HepG2 (cell line): ENCODE measurements around the gene PTGIS. TPM values are rescaled to one million over a fixed set of nuclear protein-coding genes. Genes with fewer than 3 reads are reported as not detected.
A peak's percentile ranks its signal among the peaks of the same experiment; 100 is the strongest.

ENCODE experiments used
- BCL3 ChIP-seq: sonication (generic); formaldehyde crosslinking; IDR thresholded peaks from 2 replicates; pipeline ENCODE4 v1.5.1; 2020; ENCODE audit warnings: mild to moderate bottlenecking, missing genetic modification reagents, moderate library complexity
- CHCHD3 ChIP-seq: sonication (generic); formaldehyde crosslinking; IDR thresholded peaks from 2 replicates; pipeline ENCODE4 v1.8.0; 2022; ENCODE audit warnings: mild to moderate bottlenecking, missing genetic modification reagents, moderate library complexity
- CHD4 ChIP-seq: fragments of 200-600 bp; sonication (generic); IDR thresholded peaks from 2 replicates; pipeline ENCODE4 v1.7.0; 2017; ENCODE audit warnings: mild to moderate bottlenecking, low read length, borderline replicate concordance
- EEA1 ChIP-seq: sonication (generic); formaldehyde crosslinking; IDR thresholded peaks from 2 replicates; pipeline ENCODE4 v1.5.1; 2020; ENCODE audit warnings: mild to moderate bottlenecking, missing genetic modification reagents, borderline replicate concordance
- EZH2 ChIP-seq: conservative IDR thresholded peaks from 2 replicates; pipeline ENCODE4 v1.6.1; 2012; ENCODE audit warnings: mild to moderate bottlenecking, low read depth, low read length, moderate library complexity
- KLF6 ChIP-seq: IDR thresholded peaks from 2 replicates; pipeline ENCODE4 v1.8.0; 2016; ENCODE audit warnings: missing biosample characterization, missing genetic modification reagents
- MAFK ChIP-seq, 2 experiments: IDR thresholded peaks in 1 of 2; conservative IDR thresholded peaks in 1 of 2; 2 replicates each; pipeline ENCODE4 v1.6.1; 2011; ENCODE audit warnings: improper control_type of control experiment in 2 of 2, low read length in 2 of 2
- MEIS1 ChIP-seq: sonication (generic); formaldehyde crosslinking; IDR thresholded peaks from 2 replicates; pipeline ENCODE4 v1.9.0; 2021; ENCODE audit warnings: mild to moderate bottlenecking, missing genetic modification reagents, moderate library complexity, borderline replicate concordance
- NFYB ChIP-seq: sonication (generic); formaldehyde crosslinking; IDR thresholded peaks from 2 replicates; pipeline ENCODE4 v1.4.0; 2020; ENCODE audit warnings: missing genetic modification reagents
- PCBP1 ChIP-seq: fragments of 200-400 bp; formaldehyde crosslinking; IDR thresholded peaks from 2 replicates; pipeline ENCODE4 v1.6.1; 2017; ENCODE audit warnings: mild to moderate bottlenecking, low read depth, low read length, borderline replicate concordance
- SYNCRIP ChIP-seq: fragments of 200-400 bp; formaldehyde crosslinking; IDR thresholded peaks from 2 replicates; pipeline ENCODE4 v1.6.1; 2018; ENCODE audit warnings: mild to moderate bottlenecking, low read depth, low read length; ENCODE audit not compliant: insufficient read depth
- TIGD3 ChIP-seq: sonication (generic); formaldehyde crosslinking; IDR thresholded peaks from 2 replicates; pipeline ENCODE4 v1.5.1; 2020; ENCODE audit warnings: mild to moderate bottlenecking, missing genetic modification reagents, borderline replicate concordance
- ZNF10 ChIP-seq: sonication (generic); formaldehyde crosslinking; IDR thresholded peaks from 2 replicates; pipeline ENCODE4 v1.4.0; 2020; ENCODE audit warnings: mild to moderate bottlenecking, low read depth, missing genetic modification reagents, borderline replicate concordance
- ZNF3 ChIP-seq: IDR thresholded peaks from 2 replicates; pipeline ENCODE4 v1.7.0; 2017; ENCODE audit warnings: inconsistent platforms
- ZNF546 ChIP-seq: sonication (generic); formaldehyde crosslinking; conservative IDR thresholded peaks from 2 replicates; pipeline ENCODE4 v1.8.1; 2023; ENCODE audit warnings: mild to moderate bottlenecking, missing genetic modification reagents
- ZNF577 ChIP-seq: sonication (generic); formaldehyde crosslinking; IDR thresholded peaks from 2 replicates; pipeline ENCODE4 v1.4.0; 2020; ENCODE audit warnings: mild to moderate bottlenecking, low read depth, missing genetic modification reagents, borderline replicate concordance
- ZNF609 ChIP-seq: sonication (generic); formaldehyde crosslinking; IDR thresholded peaks from 2 replicates; pipeline ENCODE4 v1.4.0; 2020; ENCODE audit warnings: mild to moderate bottlenecking, missing genetic modification reagents, borderline replicate concordance
- ZNF616 ChIP-seq: sonication (generic); formaldehyde crosslinking; IDR thresholded peaks from 2 replicates; pipeline ENCODE4 v1.5.0; 2020; ENCODE audit warnings: low read depth, mild to moderate bottlenecking, missing genetic modification reagents
- ZNF766 ChIP-seq: sonication (generic); formaldehyde crosslinking; IDR thresholded peaks from 2 replicates; pipeline ENCODE4 v1.5.0; 2020; ENCODE audit warnings: missing genetic modification reagents, borderline replicate concordance
- ZNF768 ChIP-seq: sonication (generic); formaldehyde crosslinking; IDR thresholded peaks from 2 replicates; pipeline ENCODE4 v1.4.0; 2020; ENCODE audit warnings: missing genetic modification reagents
- ZNF788 ChIP-seq: sonication (generic); formaldehyde crosslinking; IDR thresholded peaks from 2 replicates; pipeline ENCODE4 v1.5.0; 2020; ENCODE audit warnings: mild to moderate bottlenecking, missing genetic modification reagents, borderline replicate concordance
- ZSCAN5A ChIP-seq: sonication (generic); formaldehyde crosslinking; IDR thresholded peaks from 2 replicates; pipeline ENCODE4 v1.8.0; 2022; ENCODE audit warnings: mild to moderate bottlenecking, missing genetic modification reagents, borderline replicate concordance
- polyA plus RNA-seq, 8 experiments: library from polyadenylated mRNA; depleted of rRNA in 3 of 8; stranded (reverse) in 7 of 8; unstranded in 1 of 8; fragments of >200 nt; fragmentation: Illumina TruSeq in 4 of 8; extraction: Trizol in 4 of 8; gene quantifications; 2 replicates each; pipeline versions ENCODE4 v1.2.1 to v1.2.3, GENCODE V29; 2011 to 2016; ENCODE audit warnings: low read depth in 4 of 8, missing spikeins in 1 of 8, mixed read lengths in 1 of 8; ENCODE audit not compliant: insufficient read depth in 1 of 8
- total RNA-seq, 5 experiments: library from RNA; depleted of rRNA; stranded (reverse); fragments of >200 nt; fragmentation: Illumina TruSeq; extraction: Trizol; gene quantifications; 2 replicates each; pipeline ENCODE4 v1.2.3, GENCODE V29; 2016; ENCODE audit warnings: low read depth in 1 of 5

The PTGIS gene
- total and polyA plus RNA-seq, 2 of the 13 experiments (the other 11 are each of a cell fraction or from before 2014, with no cell fraction given) = not detected

- peak; percentile 10; the same call in 1 of the 2 replicates for TF ChIP-seq ZNF609 (CRISPR knock-in tag)
- peak; percentile 96 for TF ChIP-seq ZNF768
- TF ChIP-seq CHD4 = peak; percentile 84
- peak; percentile 42; the same call in 1 of the 2 replicates for TF ChIP-seq EEA1
- TF ChIP-seq ZNF766 (CRISPR knock-in tag) = no peak
- no peak for TF ChIP-seq ZNF546
- no peak for TF ChIP-seq SYNCRIP
- no peak for TF ChIP-seq NFYB (CRISPR knock-in tag)
- no peak for TF ChIP-seq ZNF616
- no peak for TF ChIP-seq CHCHD3 (CRISPR knock-in tag)
- no peak for TF ChIP-seq BCL3
- TF ChIP-seq ZNF577 (CRISPR knock-in tag) = no peak
- 0 out of 2 replicates have a peak, but pooled peaks have one; percentile 7 for TF ChIP-seq KLF6 (CRISPR knock-in tag)
- no peak for TF ChIP-seq ZSCAN5A (CRISPR knock-in tag)
- no peak for TF ChIP-seq PCBP1
- 0 out of 2 replicates have a peak, but pooled peaks have one; percentile 12 for TF ChIP-seq MEIS1 (CRISPR knock-in tag)
- no peak for TF ChIP-seq ZNF788
- no peak for TF ChIP-seq MAFK (conservative IDR thresholded peaks at IDR 0.05 in 1 of 2, IDR thresholded peaks at IDR 0.05 in 1 of 2; ENCODE audit: low read length in 2 of 2)
- no peak for TF ChIP-seq ZNF10 (CRISPR knock-in tag)
- TF ChIP-seq ZNF3 = 0 out of 2 replicates have a peak, but pooled peaks have one; percentile 13
- TF ChIP-seq TIGD3 (CRISPR knock-in tag) = no peak
- no peak for TF ChIP-seq EZH2
Observed at GRCh38 chr20:49599746-49600113, 31.8 kb upstream of the PTGIS start (continued).
